HG03064 (cell line): ENCODE data around the gene SLC7A10.
"Not testable (repeated sequence)": the region's sequence is repeated elsewhere in the genome, so short reads cannot be mapped to it uniquely, and the experiment has no call there.

Experiments
- ATAC-seq: cut with Tn5 transposase; IDR thresholded peaks from one replicate; pipeline ENCODE4 v1.9.1; 2021; ENCODE audit warnings: low read depth; ENCODE audit not compliant: unreplicated experiment

The SLC7A10 gene

DNA sequence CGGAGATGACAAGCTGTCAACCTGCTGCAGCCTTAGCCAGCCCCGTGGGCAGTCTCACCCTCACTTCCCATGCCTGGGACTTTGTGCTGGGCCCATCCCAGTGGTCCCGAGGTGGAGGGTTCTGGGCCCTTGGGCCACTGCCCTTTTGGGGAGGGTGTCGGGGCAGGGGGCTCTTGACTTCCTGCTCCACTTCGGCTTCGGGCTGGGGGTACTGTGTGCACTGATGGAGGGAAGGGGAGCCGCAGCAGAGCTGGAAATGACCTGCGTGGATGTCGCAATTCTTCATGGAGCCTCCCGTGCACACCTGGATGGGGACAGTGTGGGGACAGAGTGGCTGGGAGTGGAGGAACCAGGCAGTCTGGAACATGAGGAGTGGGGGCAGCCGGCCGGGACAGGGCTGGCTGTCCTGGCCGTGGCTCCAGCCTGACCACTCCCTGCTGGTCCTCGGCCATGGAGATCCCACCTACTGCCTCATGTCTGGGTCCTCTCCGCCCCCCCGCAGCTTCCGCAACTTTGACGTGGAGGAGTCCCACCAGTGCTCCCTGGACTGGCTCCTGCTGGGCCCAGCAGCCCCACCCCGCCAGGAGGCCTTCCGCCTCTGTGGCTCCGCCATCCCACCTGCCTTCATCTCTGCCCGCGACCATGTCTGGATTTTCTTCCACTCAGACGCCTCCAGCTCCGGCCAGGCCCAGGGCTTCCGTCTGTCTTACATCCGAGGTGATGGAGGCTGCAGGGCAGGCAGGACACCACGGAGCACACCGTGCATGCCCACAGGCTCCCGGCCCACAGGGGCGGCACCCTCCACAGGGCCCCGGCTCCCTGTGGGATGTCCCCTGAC, 21.3 kb downstream of the SLC7A10 start:
- no peak for ATAC-seq

DNA sequence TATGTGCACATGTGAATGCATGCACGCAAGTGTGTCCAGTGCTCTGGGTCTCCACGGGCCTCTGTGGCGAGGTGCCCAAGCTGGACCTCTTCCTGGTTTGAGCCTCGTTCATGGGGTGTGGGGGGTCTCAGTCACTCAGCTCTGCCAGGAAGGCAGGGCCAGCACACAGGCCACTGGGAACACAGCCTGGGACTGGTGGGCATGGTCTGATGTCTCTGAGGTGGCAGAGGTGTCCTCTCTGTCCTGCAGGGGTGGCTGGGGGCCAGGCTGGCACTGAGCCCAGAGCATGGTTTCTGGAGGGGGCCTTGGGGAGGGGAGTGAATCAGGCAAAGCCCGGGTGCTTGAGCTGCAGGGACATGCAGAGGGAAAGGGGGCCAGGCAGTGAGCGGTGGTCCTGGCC, 22.1 kb downstream of the SLC7A10 start:
- ATAC-seq = no peak

DNA sequence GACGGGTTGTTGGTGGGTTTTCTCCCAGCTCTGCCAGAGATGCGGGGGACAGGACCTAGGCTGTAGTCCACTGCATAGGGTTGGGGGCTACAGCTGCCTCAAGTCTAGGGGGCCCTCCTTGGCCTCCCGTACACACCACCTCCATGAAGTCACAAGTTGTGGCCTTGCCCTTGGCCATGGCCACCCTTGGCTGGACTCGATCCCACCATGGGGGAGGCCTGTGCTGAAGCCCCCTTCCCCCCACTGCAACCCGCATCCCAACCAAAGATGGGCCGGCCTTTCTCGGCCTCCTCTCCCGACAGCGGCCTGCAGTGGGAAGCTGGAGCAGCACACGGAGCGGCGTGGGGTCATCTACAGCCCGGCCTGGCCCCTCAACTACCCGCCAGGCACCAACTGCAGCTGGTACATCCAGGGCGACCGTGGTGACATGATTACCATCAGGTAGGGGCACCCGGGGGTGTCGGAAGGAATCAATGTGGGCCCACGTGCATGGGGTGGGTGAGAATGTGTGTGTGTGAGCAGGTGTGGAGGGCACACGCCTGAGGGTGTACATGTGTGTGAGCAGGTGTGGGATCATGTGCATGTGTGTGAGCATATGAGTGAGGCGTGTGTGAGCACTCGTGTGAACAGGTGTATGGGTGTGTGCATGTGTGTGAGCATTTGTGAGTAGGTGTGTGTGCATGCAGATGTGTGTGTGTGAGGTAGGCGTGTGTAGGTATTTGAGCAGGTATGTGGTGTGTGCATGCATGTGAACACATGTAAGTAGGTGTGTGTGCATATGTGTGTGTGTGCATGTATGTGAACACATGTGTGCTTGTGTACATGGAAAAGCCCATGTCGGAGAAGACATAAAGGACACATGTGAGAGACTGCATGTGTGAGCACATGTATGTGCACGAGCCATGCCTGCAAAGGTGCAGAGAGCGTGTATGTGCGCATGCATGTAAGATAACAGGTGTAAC, 22.8 kb downstream of the SLC7A10 start:
- ATAC-seq = no peak

DNA sequence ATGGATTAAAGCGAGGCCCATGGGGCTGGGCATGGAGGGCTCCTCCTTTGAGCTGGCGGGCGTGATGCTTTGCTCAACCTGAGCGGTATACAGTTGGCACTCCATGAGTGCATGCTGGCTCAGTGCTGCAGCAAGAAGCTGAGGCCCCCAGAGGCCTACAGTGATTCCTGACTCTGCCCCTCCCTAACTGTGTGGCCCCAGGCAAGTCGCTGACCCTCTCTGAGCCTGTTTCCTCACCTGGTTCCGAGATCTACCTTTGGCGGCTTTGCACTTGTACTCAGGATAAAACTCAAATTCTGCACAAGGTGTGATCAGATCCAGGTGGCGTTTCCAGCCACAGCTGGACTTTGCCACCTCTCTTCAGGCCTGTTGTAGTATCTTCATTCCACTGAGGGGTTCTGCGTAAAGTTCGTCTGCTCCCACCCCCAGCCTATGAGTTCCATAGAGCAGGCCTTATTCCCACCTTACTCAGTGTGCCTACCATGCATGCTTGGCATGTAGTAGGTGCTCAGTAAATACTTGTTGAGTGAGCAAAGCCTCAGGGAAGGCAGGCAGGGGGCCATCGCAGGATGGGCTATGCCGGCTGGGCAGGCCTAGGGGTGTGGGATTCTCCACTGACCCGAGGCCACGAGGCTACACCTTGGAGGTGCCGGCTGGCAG, 23.6 kb downstream of the SLC7A10 start:
- ATAC-seq = no peak

DNA sequence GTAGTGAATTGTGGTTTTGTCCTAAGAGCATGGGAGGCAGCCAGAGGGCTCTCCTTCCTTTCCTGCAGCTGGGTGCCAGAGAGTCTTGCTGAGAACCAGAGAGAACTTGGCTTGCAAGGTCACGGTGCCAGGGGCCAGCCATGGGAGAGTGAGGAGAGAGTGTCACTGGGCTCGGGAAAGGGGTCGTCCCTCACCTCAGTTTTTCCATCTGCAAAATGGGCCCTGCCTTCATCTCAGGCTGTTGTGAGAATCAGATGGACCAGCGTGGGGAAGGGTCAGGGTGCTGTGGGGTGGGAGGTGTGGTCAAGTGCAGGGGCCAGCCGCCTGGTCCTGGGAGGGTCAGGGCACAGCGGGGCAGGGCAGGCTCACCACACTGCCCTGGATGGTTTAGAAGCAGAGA, 24.2 kb downstream of the SLC7A10 start:
- no peak for ATAC-seq

DNA sequence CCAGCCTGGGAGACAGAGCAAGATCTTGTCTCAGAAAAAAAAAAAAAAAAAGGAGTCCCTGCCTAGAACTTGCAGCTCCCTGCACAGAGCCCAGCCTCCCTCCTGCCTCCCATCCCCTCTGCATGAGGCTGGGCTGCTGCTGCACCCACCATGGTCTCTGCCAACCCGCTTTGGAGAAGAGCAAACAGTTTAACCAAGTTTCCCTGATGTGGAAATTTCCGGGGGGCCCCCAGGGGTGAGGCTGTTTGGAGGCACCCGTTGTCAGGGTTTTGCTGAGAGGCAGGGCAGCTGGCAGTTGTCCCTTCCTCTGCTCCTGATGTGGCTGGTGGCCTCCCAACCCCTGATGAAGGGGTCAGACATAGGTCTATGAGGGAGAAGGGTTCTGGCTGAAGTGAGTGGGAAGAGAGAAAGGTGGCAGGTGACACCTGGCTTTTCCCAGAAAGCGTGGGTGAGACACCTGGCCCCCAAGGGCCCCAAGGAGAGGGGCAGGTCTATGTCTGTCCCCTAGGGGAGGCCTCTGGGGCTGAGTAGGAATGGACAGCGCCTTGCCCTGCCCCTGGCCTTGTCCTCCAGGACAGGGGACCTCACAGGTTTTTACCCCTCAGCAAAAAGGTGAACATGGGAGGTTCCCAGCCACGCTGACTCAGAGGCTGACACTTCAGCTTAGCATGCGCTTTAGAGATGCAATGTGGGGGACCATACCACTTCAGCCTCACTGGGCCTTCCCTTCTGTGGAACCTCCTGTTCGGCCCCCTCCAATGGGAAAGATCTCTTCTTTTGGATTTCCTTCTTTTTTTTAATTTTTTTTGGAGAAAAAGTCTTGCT, 26.0 kb downstream of the SLC7A10 start:
- no peak for ATAC-seq

DNA sequence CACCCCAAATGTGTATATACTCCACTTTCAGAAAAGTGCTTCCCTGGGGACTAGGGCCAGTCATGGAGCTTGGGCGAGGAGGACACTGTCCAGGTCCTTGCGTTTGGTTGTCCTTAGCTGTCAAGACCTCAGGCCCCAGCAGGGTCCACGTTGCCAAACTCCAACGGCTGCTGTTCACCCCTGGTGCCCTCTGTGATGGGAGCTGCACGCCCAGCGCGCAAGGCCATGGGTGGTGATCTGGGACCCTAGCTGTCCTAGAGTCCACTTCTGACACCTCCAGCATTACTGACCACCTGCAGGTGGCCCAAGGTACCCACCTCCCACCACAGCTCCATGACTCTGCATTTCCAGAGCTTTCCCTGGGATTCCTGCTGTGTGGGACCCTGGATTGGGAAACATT, 27.5 kb downstream of the SLC7A10 start:
- ATAC-seq = no peak

DNA sequence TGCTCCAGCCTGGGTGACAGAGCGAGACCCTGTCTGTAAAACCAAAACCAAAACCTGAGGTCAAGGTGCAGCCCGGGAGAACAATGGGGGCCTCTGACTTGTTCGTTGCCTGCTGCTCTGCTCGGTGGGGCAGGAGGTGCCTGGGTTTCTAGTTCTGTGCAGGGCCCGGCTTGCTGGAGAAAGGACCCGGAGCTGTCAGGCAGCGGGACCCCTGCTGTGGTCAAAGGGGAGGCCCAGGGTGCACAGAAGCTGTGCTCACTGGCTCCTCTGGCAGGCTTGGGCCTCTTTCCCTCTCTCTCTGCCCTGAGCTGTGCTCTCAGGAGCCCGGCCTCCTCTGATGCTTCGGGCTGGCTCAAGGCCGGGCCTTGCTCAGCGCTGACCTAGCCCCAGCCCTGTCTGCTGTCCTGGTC, 28.1 kb downstream of the SLC7A10 start:
- no peak for ATAC-seq

DNA sequence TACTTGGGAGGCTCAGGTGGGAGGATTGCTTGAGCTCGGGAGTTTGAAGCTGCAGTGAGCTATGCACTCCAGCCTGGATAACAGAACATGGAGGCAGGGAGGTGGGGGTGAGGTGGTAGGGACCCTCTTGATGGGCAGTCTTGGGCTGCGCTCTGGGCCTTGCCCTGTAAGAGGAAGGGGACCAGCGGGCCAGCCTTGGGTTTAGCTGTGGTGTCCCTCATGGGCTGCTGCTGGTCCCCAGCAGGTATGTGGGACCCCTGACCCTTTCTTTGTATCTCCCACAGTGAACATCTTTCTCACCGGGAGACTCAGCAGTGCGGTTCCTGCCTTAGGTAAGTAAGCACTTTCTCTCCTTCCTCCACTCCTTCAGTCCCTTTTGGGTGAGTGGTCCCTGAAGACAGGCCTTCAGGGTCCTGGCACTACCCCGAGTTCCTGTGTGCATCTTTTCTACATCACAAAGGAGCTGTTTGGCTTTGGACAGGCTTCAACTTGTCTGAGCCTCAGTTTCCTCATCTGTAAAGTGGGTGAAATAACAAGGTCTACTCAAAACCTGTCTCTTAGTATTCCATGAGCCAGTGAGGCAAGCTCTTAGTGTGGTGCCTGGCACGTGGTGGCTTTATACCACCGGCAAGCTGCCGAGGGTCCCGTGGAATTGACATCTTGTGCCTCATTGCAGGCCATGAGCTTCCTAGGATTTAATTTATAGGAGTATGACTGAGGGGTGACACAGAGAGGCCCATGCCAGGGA, 29.0 kb downstream of the SLC7A10 start:
- no peak for ATAC-seq

DNA sequence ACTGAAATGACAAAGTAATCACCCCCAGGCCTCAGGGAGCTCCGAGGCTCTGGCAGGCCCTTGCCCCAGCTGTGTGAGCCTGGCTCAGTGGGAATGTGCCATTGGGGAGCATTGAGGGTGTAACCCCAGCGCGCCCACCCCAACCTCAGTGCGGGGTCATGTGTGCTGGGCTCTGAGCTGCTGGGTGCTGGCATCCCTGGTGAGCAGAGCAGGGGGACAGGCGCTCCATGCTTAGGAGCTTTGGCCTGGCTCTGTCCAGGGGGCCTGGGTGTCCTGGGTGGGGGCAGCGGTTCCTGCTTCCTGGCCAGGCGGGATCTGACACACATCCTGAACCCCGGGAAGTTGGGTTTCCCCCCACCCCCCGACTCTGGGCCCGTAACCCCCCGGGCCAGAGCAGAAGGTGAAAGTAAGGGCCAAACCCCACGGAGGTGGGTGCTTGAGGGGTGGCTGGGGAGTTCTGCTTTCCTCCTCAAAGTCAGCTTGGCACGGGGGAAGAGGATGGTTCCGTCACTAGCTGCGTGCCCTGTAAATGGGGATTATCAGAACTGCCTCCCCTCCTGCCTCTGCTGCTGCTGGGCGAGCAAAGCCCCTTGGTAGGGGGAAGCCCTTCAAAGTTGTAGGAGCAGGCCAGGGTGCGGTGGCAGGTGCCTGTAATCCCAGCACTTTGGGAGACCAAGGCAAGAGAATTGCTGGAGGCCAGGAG, 29.9 kb downstream of the SLC7A10 start:
- no peak for ATAC-seq

DNA sequence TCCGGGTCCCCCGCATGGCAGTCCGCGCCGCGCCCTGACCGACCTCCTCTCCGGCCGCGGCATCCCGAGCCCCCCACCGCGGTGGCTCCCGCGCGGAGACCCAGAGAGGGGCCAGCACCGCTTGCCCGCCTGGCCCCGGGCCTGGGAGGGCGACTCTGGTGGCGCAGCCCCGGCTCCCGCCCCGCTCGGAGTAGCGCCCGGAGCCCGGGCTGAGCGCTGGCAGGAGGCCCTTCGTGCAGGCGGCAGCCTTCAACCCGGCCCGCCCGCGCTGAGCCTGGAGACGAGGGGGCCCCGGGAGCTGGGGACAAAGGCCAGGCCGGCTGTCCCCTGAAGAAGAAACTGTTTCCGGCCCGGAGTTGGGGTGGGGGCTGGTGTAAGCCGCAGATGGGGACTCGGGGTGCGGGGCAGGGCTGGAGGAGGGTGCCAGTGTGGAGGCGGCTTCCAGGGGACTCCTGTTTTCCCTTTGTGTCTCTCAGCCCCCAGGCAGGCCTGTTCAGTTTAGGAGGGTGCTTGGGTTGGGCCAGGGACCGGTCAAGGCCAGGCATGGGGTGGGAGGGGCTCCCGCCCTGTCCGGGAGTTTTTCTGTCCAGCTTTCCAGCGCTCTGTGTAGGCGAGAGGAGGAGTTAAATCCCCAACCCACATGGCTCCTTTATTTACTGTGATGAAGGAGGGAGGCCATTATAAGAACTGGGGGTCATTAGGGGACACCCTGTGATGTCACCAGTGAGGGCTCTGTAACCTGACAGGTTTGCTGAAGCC, 30.6 kb downstream of the SLC7A10 start:
- no peak for ATAC-seq

DNA sequence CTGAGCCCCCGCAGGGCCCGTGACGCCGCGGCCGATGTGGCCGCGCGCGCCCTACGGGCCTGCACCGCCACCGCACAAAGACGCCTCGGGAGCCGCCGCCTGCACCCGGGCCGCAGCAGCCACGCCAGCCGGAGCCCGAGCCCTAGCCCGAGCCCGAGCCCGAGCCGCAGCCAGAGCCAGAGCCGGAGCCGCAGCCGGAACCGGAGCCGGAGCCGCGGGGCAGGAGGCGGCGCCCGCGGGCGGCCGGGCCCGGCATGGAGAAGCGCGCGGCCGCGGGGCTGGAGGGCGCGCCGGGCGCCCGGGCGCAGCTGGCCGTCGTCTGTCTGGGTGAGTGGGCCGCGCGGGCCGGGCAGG, 31.1 kb downstream of the SLC7A10 start:
- no peak for ATAC-seq

DNA sequence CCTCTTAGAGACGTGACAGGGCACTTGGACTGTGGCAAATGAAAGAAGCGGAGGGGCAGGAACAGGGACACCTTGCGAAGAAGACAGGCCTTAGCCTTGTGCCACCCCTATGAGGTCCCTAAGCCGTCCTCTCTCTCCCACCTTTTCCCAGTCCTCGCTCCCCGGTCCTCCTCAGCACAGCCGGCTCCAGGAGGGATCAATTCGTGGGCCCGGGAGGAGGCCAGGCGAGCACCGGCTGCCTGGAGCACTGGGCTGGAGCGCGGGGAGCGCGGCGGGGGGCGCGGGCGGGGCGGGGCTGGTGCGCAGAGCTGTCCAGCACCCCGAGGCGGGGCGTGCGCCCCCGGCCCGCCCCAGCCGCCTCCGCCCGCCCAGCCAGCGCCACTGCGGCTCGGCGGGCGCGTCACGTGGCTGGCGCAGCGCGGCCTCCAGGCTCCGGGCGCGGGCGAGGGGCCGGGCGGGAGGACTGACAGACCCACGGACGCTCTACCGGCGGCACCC, 31.7 kb downstream of the SLC7A10 start, which contains the start of gene LRP3:
TSS of gene LRP3 (plus strand) at position 466 of the 498 bp plus-strand sequence. CDS start 456 bp downstream, outside the sequence.
- ATAC-seq = no peak

DNA sequence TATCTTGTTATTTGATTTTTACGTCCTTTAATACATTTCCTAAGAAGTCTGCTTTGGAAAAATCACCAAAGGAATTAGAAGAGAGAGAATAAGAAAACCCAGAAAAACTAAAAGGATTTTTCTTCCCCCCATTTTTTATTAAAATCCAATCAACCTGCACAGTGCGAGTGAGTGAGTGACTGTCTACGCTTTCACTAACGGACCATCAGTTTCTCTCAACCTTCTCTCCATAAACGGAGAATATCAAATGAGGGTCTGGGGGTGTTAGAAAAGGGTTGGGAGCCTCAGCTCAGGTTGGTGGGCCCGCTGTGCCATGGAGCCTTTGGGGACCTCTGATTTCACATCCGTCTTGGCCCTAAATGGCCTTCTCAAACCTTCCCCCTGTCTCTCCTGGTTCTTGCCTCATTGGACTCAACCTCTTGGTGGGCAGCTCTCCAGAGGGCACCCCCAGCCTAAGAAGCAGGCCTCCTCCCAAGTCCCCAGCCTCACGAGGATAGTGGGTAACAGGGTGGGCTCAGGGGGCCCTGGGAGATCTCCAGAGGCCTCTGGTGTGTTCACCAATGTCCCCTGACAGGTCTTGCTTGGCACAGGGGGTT, 32.3 kb downstream of the SLC7A10 start:
- ATAC-seq = no peak

DNA sequence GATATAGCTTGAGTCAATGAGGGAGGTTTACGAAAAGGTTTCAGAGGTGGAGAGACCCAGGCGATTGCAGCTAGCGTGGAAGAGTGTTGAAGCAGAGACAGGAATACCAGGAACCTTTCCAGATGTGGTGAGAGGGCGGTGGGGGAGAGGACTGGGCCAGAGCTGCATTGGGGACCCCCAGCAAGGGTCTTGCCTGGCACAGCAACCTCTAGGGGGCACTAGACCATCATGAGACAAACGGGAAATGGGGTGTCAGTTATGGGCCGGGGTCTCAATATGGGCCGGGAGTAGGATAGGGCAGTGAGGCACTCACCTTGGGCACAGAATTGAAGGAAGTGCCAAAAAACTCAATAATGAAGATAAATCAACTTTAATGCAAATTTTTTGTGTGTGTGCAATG, 33.6 kb downstream of the SLC7A10 start:
- ATAC-seq = no peak

DNA sequence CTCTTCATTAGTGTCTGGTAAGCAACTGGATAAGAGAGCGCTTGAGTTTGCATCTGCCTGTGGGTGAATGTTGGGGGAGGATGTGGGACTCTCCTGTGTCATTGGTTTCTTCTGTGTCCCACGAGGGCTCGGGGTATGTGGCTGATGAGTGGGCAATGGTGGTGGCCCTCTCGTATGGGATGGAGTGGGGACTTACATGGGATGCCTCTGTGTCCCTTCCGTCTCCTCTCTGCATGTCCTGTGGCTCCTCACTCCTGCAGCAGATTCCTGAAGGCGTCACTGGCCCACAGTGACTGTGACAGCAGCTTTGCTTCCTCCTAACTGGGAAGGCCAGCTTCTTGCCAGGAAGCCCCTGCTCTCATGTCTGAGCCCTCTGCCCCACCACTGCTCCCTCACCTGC, 34.1 kb downstream of the SLC7A10 start:
- ATAC-seq = no peak

DNA sequence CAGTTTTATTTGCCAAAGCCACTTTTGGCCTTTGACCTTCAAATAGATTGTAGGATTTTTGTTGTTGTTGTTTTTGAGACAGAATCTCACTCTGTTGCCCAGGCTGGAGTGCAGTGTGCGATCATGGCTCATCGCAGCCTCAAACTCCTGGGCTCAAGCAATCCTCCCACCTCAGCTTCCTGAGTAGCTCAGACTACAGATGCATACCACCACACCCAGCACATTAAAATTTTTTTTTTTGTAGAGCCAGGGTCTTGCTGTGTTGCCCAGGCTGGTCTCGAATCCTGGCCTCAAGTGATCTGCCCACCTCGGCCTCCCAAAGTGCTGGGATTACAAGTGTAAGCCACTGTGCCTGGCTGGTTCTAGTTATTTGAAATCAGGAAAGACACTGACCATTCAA, 34.6 kb downstream of the SLC7A10 start:
- ATAC-seq = not testable (repeated sequence)

DNA sequence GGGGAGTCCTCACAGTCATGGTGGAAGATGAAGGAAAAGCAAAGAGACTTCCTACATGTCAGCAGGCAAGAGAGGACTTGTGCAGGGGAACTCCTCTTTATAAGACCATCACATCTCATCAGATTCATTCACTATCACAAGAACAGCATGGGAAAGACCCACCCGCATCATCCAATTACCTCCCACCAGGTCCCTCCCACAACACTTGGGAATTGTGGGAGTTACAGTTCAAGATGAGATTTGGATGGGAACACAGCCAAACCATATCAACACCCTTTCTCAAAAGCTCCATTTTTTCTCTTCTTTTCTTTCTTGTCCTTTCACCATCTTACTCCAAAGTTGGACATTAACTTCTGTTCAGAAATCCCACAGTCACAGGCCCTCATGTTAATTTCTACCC, 36.2 kb downstream of the SLC7A10 start:
- no peak for ATAC-seq
